Suprapubic skin (tissue), 4 donors: Measurements from ENCODE around the gene GALNT18. TPM values are rescaled to one million over a fixed set of nuclear protein-coding genes. Genes with fewer than 3 reads are reported as not detected.

Source experiments
- DNase-seq, 2 donors: peaks; one replicate each; pipeline ENCODE4 v3.0.0-alpha.2; 2019; ENCODE audit warnings: low spot score in 2 of 2
- H3K27ac ChIP-seq: fragments of 200-600 bp; sonication (generic); one replicate; pipeline ENCODE4 v1.5.1; 2019
- H3K27me3 ChIP-seq: fragments of 200-600 bp; sonication (generic); one replicate; pipeline ENCODE4 v1.5.1; 2019
- H3K36me3 ChIP-seq: fragments of 200-600 bp; sonication (generic); one replicate; pipeline ENCODE4 v1.5.1; 2019
- H3K4me1 ChIP-seq: fragments of 200-600 bp; sonication (generic); one replicate; pipeline ENCODE4 v1.5.1; 2019
- H3K4me3 ChIP-seq: fragments of 200-600 bp; sonication (generic); one replicate; pipeline ENCODE4 v1.5.1; 2019; ENCODE audit warnings: mild to moderate bottlenecking
- H3K9me3 ChIP-seq: fragments of 200-600 bp; sonication (generic); one replicate; pipeline ENCODE4 v1.5.1; 2019
- EP300 ChIP-seq: sonication (generic); formaldehyde crosslinking; IDR thresholded peaks from one replicate; pipeline ENCODE4 v1.6.1; 2017; ENCODE audit warnings: antibody characterized with exemption
- POLR2A ChIP-seq, 2 donors: fragments of 450-650 bp; IDR thresholded peaks; one replicate each; pipeline ENCODE4 v1.6.1; 2017; ENCODE audit warnings: antibody characterized with exemption in 2 of 2, mild to moderate bottlenecking in 2 of 2, moderate library complexity in 2 of 2
- POLR2AphosphoS5 ChIP-seq, 3 donors: sonication (generic); formaldehyde crosslinking; IDR thresholded peaks; one replicate each; pipeline ENCODE4 v1.6.1; 2017; ENCODE audit warnings: antibody characterized with exemption in 3 of 3
- WGBS: methylation state at CpG from one replicate; pipeline ENCODE4 v1.1.5; 2018; 5-methylcytosine and 5-hydroxymethylcytosine counted together
- total RNA-seq, 4 donors: library from RNA; depleted of rRNA; stranded (reverse); fragments of >200 nt; gene quantifications; one replicate each; pipeline ENCODE4 v1.1.0, GENCODE V29; 2016
- TF ChIP-seq, protein P1 (sequence below), 2 donors: fragments of 200-600 bp in 1 of 2; fragments of 450-650 bp in 1 of 2; sonication (generic) in 1 of 2; IDR thresholded peaks; one replicate each; pipeline ENCODE4 v1.5.1; 2016 to 2019; ENCODE audit warnings: antibody characterized with exemption in 2 of 2, mild to moderate bottlenecking in 1 of 2, moderate library complexity in 1 of 2

Gene GALNT18
- total RNA-seq, 4 donors from 2014 or later, result 20.6 to 26.0 (median 23.1) TPM

DNA sequence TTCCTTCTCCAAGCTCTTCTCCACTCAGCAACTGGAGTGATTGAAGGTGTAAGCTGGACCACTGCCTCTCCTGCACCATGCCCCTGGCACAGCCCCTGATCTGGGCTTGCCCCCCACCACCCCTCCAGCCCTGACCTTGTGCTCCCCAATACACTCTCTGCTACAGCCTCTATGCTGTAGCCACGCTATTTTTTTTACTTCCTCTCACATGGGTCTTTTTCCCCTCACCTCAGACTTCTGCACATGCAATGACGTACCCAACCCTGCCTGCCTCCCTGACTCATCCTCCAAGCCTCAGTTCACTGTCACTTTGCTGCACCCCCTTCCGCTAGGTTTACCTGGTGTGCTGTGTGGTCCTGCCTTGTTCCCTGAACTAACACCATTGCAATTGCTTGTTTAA, 277.8 kb downstream of the GALNT18 start:
- H3K9me3 ChIP-seq, result no peaks in the 10 kb centered on the region
- WGBS, result 79% methylated on average over 3 of the region's 3 CpGs
- no peak overlapping the region for H3K27ac ChIP-seq
- H3K36me3 ChIP-seq, result no peaks in the 10 kb centered on the region
- H3K4me3 ChIP-seq, result no peak overlapping the region
- TF ChIP-seq EP300, result no peak
- peaks cover 5% of the 10 kb centered on the region for H3K4me1 ChIP-seq
- no peak for DNase-seq
- H3K27me3 ChIP-seq, result no peaks in the 10 kb centered on the region

DNA sequence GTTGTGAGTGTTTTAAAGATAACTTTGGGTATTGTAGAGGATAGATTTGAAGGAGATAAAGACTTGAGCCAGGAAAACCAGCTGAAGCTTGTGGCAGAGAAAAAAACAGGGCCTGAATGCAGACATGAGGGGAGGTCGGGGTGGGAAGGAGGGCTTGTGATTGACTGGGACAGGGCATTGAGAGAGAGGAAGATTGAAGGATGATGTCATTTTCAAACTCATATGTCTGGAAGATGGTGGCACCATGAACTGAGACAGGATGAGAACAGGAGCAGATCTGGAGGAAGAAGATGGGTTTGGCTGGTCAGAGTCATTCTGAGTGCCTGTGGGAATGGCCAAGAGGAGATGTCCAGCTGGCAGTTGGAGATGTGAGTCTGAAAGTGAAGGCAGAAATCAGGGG, 283.5 kb downstream of the GALNT18 start:
- Histone ChIP-seq H3K4me1 (no peaks in the 10 kb centered on the region), H3K4me3 (no peak overlapping the region), H3K27me3 (no peaks in the 10 kb centered on the region), H3K9me3 (no peaks in the 10 kb centered on the region), H3K27ac (no peak overlapping the region), H3K36me3 (no peaks in the 10 kb centered on the region)
- no peak for TF ChIP-seq POLR2AphosphoS5 (IDR thresholded peaks at IDR 0.05)
- no peak for TF ChIP-seq POLR2A (IDR thresholded peaks at IDR 0.05)
- TF ChIP-seq EP300, result no peak
- TF ChIP-seq, protein P1, sequence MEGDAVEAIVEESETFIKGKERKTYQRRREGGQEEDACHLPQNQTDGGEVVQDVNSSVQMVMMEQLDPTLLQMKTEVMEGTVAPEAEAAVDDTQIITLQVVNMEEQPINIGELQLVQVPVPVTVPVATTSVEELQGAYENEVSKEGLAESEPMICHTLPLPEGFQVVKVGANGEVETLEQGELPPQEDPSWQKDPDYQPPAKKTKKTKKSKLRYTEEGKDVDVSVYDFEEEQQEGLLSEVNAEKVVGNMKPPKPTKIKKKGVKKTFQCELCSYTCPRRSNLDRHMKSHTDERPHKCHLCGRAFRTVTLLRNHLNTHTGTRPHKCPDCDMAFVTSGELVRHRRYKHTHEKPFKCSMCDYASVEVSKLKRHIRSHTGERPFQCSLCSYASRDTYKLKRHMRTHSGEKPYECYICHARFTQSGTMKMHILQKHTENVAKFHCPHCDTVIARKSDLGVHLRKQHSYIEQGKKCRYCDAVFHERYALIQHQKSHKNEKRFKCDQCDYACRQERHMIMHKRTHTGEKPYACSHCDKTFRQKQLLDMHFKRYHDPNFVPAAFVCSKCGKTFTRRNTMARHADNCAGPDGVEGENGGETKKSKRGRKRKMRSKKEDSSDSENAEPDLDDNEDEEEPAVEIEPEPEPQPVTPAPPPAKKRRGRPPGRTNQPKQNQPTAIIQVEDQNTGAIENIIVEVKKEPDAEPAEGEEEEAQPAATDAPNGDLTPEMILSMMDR (IDR thresholded peaks at IDR 0.05), result no peak
- DNase-seq, result no peak
- 90% methylated on average over 1 of the region's 1 CpG for WGBS

DNA sequence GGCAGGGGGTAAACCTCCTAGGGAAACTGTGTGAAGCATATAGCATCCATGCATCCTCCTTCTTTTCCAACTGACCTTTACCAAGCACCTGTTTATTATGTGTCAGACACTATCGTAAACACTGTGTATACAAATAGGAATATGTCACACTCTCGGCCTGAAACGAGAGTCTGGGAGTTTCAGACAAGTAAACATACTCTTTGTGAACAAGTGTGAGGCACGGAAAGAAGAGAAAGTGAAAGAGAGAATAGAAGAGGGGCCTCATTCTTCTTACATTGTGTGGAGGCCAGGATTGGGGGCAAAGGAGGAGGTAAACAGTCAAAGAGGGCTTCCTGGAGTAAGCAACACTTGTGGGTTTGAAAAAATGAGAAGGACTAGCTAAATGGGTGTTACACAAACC, 285.1 kb downstream of the GALNT18 start:
- Histone ChIP-seq H3K27me3 (no peaks in the 10 kb centered on the region), H3K9me3 (no peaks in the 10 kb centered on the region), H3K36me3 (peaks cover 4% of the 10 kb centered on the region), H3K27ac (no peak overlapping the region), H3K4me1 (no peaks in the 10 kb centered on the region), H3K4me3 (no peak overlapping the region)
- TF ChIP-seq, protein P1 (IDR thresholded peaks at IDR 0.05), result no peak
- no peak for TF ChIP-seq EP300
- TF ChIP-seq POLR2AphosphoS5 (IDR thresholded peaks at IDR 0.05), result no peak
- no peak for TF ChIP-seq POLR2A (IDR thresholded peaks at IDR 0.05)
- no peak for DNase-seq
- 93% methylated on average over 4 of the region's 4 CpGs for WGBS

DNA sequence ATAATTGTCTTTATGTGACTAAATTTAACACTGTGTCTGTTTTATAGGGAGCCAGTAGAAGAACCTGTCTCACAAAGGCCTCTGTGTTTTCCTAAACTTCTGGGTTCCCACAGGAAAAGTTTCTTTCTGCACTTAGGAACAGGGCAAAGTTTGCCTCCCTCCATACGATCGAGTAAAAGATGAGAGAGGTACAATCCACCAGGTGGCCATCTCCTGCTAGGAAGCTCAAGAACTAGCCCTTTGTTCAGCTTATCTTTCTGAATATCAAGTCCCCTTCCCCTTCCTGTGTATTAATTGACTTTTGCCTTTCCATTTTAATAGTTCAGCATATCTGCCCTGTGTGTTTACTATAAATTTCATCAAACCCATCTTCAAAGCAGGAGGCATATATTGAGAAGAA, 286.8 kb downstream of the GALNT18 start:
- H3K27me3 ChIP-seq, result no peaks in the 10 kb centered on the region
- H3K36me3 ChIP-seq, result peaks cover 12% of the 10 kb centered on the region
- no peak overlapping the region for H3K27ac ChIP-seq
- H3K4me1 ChIP-seq, result no peaks in the 10 kb centered on the region
- no peak for DNase-seq
- H3K4me3 ChIP-seq, result no peak overlapping the region
- WGBS, result 89% methylated on average over 2 of the region's 2 CpGs
- TF ChIP-seq POLR2AphosphoS5 (IDR thresholded peaks at IDR 0.05), result no peak
- TF ChIP-seq, protein P1 (IDR thresholded peaks at IDR 0.05), result no peak
- TF ChIP-seq EP300, result no peak
- TF ChIP-seq POLR2A (IDR thresholded peaks at IDR 0.05), result no peak
- H3K9me3 ChIP-seq, result no peaks in the 10 kb centered on the region

- 78% methylated on average over 4 of the region's 4 CpGs for WGBS
- Histone ChIP-seq H3K36me3 (peaks cover 12% of the 10 kb centered on the region), H3K27me3 (no peaks in the 10 kb centered on the region), H3K9me3 (no peaks in the 10 kb centered on the region), H3K27ac (no peak overlapping the region), H3K4me1 (no peaks in the 10 kb centered on the region), H3K4me3 (no peak overlapping the region)
- DNase-seq, result no peak
- TF ChIP-seq POLR2AphosphoS5 (IDR thresholded peaks at IDR 0.05), result no peak
- TF ChIP-seq, protein P1 (IDR thresholded peaks at IDR 0.05), result no peak
- no peak for TF ChIP-seq EP300
- no peak for TF ChIP-seq POLR2A (IDR thresholded peaks at IDR 0.05)
Observed at GRCh38 chr11:11334607-11335006, 287.2 kb downstream of the GALNT18 start.

GRCh38 chr11:11332141-11332710, 289.6 kb downstream of the GALNT18 start:
- WGBS, result 88% methylated on average over 5 of the region's 5 CpGs
- Histone ChIP-seq H3K4me3 (no peak overlapping the region), H3K4me1 (no peaks in the 10 kb centered on the region), H3K27me3 (no peaks in the 10 kb centered on the region), H3K9me3 (no peaks in the 10 kb centered on the region), H3K27ac (no peak overlapping the region), H3K36me3 (peaks cover 14% of the 10 kb centered on the region)
- DNase-seq, result no peak
- TF ChIP-seq POLR2AphosphoS5 (IDR thresholded peaks at IDR 0.05), result no peak
- TF ChIP-seq, protein P1 (IDR thresholded peaks at IDR 0.05), result no peak
- no peak for TF ChIP-seq POLR2A (IDR thresholded peaks at IDR 0.05)
- TF ChIP-seq EP300, result no peak
